Ecto neural progenitor cell (in vitro differentiated cells): ENCODE measurements around the gene ATRNL1.
"Not testable (repeated sequence)": the region's sequence is repeated elsewhere in the genome, so short reads cannot be mapped to it uniquely, and the experiment has no call there.

ENCODE experiments used
- DNase-seq: peaks from one replicate; pipeline ENCODE4 v3.0.0-alpha.2; 2018; ENCODE audit warnings: low spot score

ATRNL1 gene

DNA sequence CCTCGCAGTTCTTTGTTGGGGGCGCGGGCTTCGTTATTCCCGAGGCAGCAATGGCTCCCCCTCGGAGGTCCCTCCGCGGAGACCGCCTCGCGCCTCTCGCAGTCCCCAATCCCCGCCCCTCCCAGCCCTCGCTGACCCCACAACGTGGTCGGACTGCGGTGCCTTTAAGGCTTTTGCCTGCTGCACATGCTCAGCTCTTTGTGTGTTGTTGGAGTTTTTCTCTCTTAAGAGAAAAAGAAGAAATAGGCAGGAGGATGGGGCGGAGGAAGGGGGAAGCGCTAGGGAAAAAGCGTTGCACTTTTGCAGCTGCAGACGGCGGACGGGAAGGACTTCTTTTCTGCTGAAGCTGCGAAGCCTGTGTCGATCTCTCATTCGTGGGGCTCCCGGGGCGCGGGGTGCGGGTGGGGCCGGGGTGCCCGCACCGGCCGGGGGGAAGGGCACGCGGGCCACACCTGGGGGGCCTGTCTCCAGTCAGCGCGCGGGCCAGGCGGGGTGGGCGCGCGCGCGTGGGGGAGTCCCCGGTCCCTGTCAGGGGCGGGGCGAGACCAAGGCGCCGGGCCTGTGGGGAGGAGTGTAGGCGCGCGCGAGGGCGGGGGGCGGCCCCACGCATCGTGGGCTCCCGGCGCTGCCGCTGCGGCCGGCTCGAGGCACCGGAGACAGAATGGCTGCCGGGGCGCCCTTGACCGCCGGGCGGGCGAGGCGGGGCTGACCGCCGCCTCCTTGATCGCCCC, 445 bp upstream of the ATRNL1 start:
- peak; percentile 76 for DNase-seq

DNA sequence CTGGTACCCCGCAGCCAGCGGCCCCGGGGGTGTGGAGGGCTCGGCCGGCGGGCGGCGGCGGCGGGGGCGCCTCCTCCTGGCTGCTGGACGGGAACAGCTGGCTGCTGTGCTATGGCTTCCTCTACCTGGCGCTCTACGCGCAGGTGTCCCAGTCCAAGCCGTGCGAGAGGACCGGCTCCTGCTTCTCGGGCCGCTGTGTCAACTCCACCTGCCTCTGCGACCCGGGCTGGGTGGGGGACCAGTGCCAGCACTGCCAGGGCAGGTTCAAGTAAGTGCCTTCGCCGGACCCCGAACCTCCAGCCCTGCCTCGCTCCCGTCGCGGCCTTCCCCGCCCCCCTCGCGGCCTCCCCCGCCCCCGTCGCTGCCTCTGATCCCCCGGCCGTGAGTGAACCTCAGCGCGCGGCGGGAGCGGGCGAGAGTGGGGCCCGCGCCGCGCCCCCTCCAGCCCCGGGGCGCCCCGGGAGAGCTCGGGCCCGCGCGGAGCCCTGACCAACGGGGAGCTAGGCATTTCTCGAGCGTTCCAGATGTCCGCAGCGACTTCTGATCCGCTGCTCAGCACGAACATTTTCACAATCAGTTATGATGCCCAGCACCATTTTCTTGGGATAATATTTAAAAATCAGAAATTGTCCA, 727 bp downstream of the ATRNL1 start:
- peak; percentile 64 for DNase-seq

DNA sequence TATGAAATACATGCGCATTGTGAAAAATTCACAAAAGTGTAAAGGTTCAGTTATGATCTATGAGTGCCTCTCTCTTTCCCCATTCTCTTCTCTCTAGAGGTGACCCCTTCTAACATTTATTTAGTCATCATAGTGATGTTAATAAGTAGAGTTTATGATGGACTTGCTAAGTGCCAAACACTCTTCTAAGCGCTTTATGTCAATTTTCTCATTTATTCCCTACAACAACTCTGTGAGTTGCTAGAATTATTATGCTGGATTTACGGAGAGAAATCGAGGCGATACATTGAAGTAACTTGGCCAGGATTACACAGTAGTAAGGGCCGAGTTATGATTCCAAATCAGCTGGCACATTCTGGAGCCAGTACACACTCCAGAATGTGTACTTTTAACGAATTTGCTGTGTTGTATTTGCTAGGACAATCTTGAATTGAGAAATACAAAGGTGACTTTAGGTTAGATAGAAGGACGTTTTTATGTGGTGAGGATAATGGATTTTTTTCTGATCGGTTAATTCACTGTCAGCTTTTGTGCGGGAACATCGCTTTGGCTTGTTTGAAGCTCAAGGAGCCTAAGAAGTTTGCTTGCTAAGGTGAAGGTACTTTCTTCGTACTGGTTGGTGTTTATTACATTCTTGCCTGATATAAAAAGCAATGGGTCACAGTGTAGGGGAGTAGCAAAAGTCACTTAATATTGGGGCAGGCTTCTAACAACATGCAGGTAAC, 1.4 kb downstream of the ATRNL1 start:
- no peak for DNase-seq

DNA sequence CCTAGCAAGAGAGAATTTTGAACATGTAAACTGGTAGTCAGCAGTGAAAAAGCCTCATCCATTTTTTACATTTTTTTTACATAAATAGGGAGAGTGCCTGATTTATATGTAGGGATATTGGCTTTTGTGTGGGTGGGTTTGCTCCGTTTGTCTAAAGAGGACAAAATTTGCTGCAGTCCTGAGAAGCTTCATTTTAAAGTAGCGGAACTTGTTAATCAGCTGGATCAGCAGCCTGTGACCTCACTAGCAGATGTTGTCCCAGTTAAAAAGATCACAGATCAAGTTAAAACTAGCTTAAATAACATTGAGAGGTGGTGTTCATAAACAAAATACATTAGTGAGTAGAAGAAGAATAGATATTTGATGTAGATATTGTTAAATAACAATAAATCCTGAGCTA, 2.6 kb downstream of the ATRNL1 start:
- no peak for DNase-seq

DNA sequence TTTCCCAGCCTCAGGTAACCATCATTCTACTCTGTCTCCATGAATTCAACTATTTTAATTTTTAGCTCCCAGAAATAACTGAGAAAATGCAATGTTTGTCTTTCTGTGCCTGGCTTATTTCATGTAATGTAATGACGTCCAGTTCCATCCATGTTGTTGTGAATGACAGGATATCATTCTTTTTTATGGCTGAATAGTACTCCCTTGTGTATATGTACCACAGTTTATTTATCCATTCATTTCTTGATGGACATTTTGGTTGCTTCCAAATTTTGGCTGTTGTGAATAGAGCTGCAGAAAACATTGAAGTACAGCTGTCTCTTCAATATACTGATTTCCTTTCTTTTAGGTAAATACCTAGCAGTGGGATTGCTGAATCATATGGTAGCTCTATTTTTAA, 10.5 kb downstream of the ATRNL1 start:
- DNase-seq: no peak

DNA sequence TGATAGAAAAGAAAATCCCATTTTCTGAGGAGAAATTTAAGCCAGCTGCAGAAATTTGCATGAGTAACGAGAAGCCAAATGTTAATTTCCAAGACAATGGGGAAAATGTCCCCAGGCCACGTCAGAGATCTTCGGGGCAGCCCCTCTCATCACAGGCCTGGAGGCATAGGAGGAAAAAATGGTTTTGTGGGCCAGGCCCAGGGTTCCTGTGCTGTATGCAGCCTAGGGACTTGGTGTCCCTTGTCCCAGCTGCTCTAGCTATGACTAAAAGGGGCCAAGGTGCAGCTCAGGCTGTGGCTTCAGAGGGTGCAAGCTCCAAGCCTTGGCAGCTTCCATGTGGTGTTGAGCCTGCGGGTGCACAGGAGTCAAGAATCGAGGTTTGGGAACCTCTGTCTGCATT, 12.2 kb downstream of the ATRNL1 start:
- not testable (repeated sequence) for DNase-seq

DNA sequence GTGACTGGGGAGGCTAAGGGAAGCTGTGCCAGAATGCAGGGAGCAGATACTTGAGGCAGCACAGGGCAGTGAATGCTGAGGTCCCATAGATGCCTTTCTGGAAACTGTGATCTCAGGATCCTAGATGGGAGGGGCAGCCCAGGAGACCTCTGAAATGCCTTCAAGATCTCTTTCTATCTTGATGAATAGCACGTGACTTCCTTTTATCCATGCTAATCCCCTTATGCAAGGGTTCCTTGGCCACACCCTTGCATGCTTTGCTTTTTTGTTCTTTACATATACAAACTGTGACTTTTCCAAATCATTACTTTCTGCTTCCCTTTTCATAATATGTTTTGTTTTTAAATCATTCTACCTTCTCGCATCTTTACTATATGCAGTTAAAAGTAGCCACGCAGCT, 14.7 kb downstream of the ATRNL1 start:
- no peak for DNase-seq

DNA sequence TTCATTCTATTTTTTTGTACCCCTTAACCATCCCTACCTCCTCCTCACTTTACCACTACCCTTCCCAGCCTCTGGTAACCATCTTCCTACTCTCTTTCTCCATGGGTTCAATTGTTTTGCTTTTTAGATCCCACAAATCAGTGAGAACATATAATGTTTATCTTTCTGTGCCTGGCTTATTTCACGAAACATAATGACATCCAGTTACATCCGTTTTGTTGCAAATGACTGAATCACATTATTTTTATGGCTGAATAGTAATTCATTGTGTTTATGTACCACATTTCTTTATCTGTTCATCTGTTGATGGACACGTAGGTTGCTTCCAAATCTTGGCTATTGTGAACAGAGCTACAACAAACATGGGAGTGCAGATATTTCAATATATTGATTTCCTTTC, 24.1 kb downstream of the ATRNL1 start:
- no peak for DNase-seq

DNA sequence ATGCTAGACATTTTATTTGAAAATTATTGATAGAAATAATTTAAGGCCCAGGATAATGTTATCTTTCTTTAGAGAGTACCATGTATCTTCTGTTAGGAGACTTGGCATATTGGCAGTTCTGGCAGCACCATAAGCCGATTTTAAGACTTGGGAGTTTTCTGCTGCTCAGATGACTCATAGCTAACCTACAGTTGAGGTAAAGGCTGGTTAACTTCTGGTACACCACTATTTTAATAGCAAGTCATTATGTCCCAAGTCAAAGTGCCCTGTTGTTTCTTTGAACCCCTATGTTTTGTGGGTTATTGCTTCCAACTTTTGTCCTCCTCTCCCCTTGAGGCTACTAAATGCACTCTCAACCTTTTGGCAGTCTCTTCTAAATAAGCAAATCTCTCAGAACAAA, 25.2 kb downstream of the ATRNL1 start:
- DNase-seq: no peak

DNA sequence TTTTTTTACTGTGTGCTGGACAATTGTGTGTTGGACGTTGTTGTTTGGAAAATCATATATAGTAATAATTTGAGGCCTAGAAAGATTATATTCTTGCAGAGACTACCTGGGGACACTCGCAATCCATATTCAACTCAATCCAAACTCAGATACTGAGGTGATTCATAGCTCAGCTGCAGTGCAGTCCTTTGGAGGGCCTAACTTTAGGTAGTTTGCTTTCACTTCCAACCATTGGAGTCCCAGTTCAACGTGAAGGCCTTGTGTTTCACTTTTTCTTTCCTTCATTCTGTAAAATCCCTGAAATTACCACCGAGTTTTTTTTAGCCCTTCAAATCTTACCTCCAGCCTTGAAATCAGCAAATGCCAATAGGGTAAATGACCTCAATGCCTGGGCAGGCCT, 32.3 kb downstream of the ATRNL1 start:
- no peak for DNase-seq

DNA sequence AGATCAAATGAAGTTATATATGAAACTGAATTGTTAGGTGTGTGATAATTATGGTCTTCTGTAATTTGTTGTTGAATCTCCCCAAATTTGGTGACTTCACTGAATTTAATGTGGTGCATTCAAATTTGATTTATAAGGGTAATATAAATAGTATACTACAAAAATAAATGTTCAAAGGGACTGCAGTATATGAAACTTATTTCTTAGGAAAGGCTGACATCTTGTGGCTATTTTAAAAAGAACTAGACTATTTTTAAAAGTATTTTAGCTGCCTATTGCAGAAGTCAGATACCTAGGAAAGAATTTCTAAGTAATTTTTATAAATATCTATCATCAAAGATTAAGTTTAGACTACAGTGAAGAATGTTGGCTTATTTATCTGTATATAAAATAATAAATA, 36.6 kb downstream of the ATRNL1 start:
- no peak for DNase-seq

DNA sequence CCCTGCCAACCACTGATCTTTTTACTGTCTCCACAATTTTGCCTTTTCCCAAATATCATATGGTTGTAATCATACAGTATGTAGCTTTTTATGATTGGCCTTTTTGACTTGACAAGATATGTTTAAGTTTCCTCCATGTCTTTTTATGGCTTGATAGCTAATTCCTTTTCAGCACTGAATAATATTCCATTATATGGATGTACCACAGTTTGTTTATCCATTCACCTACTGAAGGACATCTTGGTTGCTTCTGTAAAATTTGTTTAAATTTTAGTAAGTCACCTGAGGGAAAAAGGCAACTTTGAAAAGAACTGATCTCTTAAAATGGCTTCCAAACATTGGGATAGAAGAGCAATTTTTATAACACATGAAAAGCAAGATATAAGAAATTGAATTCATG, 43.5 kb downstream of the ATRNL1 start:
- no peak for DNase-seq

DNA sequence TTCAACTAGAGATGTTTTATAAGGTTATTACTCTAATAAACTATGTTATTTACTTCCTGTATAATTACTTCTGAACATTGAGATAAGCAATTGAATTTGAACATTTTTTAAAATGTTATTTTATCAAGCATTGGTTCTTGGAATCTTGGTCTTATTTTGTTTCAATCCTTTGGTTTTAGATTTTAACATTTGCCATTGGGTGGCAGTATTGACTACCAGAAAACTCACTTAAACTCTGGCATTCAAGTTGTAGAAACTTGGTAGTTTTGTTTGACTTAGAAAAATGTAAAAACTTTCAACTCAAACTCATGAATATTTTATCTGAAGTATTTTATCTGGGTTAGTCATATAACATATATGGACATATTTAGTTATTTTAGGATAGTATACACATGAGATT, 48.1 kb downstream of the ATRNL1 start:
- DNase-seq: no peak

DNA sequence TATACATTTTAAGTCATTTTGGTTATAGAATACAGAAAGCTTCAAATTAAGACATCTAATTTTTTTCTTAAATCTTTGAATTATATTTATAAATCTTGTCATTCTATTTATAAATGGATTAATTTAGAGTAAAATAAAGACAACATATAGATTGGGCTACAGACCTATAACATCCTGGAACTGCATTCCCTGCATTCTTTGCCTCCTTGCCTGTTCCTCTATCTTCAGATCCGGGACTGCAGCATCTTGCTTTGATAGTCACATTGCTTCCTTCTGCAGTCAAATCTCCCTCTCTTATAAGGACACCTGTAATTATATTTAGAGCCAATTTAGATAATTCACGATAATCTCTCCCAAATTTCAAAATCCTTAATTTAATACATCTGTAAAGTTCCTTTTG, 64.2 kb downstream of the ATRNL1 start:
- no peak for DNase-seq

DNA sequence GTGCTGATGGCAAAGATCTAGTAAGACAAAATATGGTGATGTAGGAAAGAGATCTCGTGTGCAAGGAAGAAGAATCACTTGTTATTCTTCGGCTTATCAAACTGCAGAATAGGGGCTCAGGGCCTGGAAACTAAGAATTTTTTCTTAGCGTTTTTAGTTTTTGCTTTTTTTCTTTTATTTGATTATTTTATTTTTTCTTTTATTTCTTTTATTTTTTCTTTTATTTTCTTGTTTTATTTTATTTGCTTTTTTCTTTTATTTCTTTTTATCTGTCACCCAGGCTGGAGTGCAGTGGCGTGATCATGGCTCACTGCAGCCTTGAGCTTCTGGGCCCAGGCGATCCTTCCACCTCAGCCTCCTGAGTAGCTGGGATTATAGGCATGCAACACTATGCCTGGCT, 70.0 kb downstream of the ATRNL1 start:
- no peak for DNase-seq

DNA sequence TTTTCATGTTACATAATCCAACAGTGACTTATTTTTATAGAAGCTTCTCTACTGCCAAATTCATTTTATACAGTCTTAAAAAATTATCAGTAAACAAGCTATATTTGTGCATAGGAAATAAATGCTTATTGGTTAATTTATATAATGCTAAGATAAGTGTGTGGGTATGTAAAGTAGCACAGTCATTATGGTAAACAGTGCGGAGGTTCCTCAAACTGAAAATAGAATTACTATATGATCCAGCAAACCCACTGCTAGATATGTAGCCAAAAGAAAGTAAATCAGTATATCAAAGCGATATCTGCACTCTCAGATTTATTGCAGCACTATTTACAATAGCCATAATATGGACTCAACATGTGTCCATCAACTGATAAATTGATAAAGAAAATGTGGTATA, 71.1 kb downstream of the ATRNL1 start:
- DNase-seq: no peak

DNA sequence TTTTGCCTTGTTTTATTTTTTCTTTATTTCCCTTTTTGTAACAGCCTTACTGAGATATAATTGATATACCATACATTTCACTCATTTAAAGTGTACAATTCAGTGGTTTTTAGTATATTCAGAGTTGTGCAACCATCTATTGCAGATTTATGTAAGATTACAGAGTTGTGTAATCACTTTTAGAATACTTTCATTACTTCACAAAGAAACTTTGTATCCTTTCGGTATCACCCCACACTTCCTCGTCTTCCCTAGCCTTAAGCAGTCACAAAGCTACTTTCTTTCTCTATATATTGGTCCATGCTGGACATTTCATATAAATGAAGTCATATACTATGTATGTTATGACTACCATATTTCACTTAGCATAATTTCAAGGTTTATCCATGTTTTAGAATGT, 74.6 kb downstream of the ATRNL1 start:
- DNase-seq: no peak

DNA sequence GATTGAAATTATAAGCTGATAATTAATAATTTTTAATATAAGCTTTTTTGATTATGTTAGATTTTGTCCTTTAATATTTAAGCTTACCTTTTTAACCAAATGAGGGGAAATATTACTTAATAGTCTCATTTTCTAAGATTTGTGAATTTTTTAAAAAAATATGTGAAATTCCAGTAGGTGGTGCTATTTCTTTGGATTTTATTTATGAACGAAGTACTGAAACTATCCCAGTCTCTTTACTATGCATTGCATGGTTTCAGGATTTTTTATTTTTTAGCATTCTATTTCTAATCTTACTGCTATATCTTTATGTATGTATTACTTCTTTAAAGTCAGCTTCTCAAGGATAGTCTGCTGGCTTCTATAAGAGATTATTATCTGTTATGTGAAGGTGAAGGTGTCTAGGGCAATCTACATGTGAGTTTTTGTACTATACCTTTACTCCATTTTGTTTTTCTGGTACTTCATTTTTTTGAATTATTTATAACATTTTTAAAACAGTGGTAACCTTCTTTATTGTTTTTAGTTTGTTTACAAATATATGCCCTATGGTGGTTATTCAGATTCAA, 78.3 kb downstream of the ATRNL1 start:
- DNase-seq: no peak

DNA sequence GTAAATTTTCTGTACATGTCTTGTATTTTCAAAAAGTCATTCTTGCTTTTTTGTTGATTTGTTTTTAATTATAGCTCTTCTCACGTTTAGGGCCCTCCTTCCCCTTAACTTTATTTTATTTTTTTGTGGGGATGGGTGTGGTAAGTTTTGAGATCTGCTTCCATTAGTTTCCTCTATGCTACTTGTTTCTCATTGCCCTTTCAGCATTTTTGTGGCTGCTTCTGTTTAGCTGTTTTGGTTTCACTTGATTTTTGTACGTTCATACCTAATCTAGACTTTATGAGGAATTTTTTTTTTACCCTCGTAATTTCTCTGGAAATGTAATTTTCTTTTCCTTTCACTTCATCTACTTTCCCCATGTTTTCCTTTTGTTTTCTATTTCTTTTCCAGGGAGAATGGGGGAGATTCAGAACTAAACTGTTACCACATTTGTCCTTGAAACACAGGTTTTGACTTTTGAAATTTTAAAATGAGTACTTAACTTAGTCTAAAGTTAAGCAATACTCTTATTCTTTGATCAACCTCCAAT, 80.8 kb downstream of the ATRNL1 start:
- DNase-seq: no peak

DNA sequence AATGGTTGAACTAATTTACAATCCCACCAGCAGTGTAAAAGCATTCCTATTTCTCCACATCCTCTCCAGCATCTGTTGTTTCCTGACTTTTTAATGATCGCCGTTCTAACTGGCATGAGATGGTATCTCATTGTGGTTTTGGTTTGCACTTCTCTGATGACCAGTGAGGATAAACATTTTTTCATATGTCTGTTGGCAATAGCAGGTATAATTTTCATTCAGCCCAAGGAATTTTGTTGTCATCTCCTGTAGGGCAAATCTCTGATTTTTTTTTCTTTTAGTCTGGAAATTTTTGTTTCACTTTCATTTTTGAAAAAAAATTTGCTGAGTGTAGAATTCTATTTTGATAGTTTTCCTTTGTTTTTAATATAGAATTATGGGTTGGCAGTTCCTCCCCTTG, 114.1 kb downstream of the ATRNL1 start:
- DNase-seq: not testable (repeated sequence)

DNA sequence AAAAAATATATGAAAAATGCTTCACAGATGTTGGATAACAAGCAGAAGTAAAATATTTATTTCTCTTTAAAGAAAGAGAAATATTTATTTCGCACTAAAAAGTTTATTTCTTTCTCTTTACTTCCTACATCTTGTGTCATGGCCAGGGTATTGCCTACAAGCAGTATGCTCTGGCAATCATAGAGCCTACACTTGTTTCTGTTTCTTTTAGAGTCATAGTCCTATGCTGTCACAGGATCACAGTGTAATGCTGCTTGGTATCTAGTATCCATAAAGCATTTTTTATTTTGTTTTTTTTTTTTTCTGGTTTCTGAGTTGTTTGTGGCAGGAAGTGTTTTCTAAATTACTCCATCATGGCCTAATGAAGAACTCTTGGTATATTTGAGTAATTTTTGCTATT, 116.0 kb downstream of the ATRNL1 start:
- DNase-seq: no peak

DNA sequence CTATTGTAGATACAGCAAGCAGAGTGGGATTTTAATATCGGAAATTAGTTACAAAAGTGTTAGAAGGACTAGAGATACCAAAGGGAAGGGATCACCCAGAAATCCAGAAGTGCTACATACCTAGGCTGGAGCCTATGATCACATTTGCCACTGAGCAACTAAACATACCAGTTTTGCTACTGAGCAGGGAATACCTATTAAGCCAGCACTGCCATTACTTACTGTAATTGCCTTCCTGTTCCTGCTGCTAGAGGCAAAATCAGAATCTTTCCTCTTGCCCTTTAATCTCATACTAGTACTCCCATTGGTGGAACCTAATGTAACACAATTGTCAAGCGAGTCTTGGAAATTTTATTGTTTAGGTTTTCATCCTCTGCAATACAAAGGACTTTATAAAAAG, 121.7 kb downstream of the ATRNL1 start:
- DNase-seq: no peak

DNA sequence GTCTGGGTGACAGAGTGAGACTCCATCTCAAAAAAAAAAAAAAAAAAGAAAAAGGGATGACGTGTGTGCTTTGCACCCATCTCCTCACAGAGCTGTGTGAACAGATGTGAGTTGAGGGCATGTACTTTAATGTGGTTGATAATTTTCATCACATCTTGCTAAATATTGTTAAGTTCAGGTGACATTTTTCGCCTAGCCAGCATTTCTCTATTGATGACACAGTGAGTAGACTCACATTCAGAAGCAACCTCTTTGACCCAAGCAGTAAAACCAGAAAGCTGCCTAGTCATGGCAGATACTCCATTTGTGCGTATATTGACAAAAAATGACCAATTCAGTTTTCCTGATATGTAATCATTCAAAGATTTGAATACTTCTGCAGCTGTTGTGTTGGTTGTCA, 126.0 kb downstream of the ATRNL1 start:
- DNase-seq: no peak
